Measurements from ENCODE around the gene MMP20. TPM values are rescaled to one million over a fixed set of nuclear protein-coding genes. Genes with fewer than 3 reads are reported as not detected.

MMP20 gene
- total RNA-seq, 1 donor from 2014 or later, result not detected

GRCh38 chr11:102598272-102598671 lies 26.9 kb downstream of the MMP20 start:
- no peak overlapping the region for H3K4me3 Mint-ChIP-seq (ENCODE audit: low read depth)
- no peak overlapping the region for H3K27ac Mint-ChIP-seq
- peaks cover 8% of the 10 kb centered on the region for H3K4me1 Mint-ChIP-seq (ENCODE audit: low read depth)
- no peaks in the 10 kb centered on the region for H3K27me3 Mint-ChIP-seq
- peaks cover 6% of the 10 kb centered on the region for H3K9me3 Mint-ChIP-seq (ENCODE audit: low read depth)
- no peak for DNase-seq (ENCODE audit: low spot score, unreplicated experiment)
- TF ChIP-seq CTCF (IDR thresholded peaks at IDR 0.05; ENCODE audit: unreplicated experiment), result no peak
- peaks cover 1% of the 10 kb centered on the region for H3K36me3 Mint-ChIP-seq (ENCODE audit: insufficient read depth)

GRCh38 chr11:102596578-102596977 lies 28.6 kb downstream of the MMP20 start:
- Mint-ChIP-seq H3K27me3 (no peaks in the 10 kb centered on the region), H3K9me3 (ENCODE audit: low read depth) (peaks cover 4% of the 10 kb centered on the region), H3K36me3 (ENCODE audit: insufficient read depth) (peaks cover 1% of the 10 kb centered on the region), H3K27ac (no peak overlapping the region), H3K4me1 (ENCODE audit: low read depth) (peaks cover 4% of the 10 kb centered on the region), H3K4me3 (ENCODE audit: low read depth) (no peak overlapping the region)
- DNase-seq (ENCODE audit: low spot score, unreplicated experiment), result no peak
- TF ChIP-seq CTCF (IDR thresholded peaks at IDR 0.05; ENCODE audit: unreplicated experiment), result no peak

- Mint-ChIP-seq H3K4me1 (ENCODE audit: low read depth) (no peaks in the 10 kb centered on the region), H3K27me3 (no peaks in the 10 kb centered on the region), H3K27ac (no peak overlapping the region), H3K9me3 (ENCODE audit: low read depth) (no peaks in the 10 kb centered on the region), H3K36me3 (ENCODE audit: insufficient read depth) (no peaks in the 10 kb centered on the region), H3K4me3 (ENCODE audit: low read depth) (no peak overlapping the region)
- DNase-seq (ENCODE audit: low spot score, unreplicated experiment), result no peak
- TF ChIP-seq CTCF (IDR thresholded peaks at IDR 0.05; ENCODE audit: unreplicated experiment), result peak; percentile 49
Observed at GRCh38 chr11:102592634-102593581, 32.2 kb downstream of the MMP20 start.

- no peaks in the 10 kb centered on the region for H3K27me3 Mint-ChIP-seq
- DNase-seq (ENCODE audit: low spot score, unreplicated experiment), result no peak
- H3K4me3 Mint-ChIP-seq (ENCODE audit: low read depth), result no peak overlapping the region
- no peak overlapping the region for H3K27ac Mint-ChIP-seq
- no peak for TF ChIP-seq CTCF (IDR thresholded peaks at IDR 0.05; ENCODE audit: unreplicated experiment)
- no peaks in the 10 kb centered on the region for H3K4me1 Mint-ChIP-seq (ENCODE audit: low read depth)
- no peaks in the 10 kb centered on the region for H3K36me3 Mint-ChIP-seq (ENCODE audit: insufficient read depth)
- peaks cover 2% of the 10 kb centered on the region for H3K9me3 Mint-ChIP-seq (ENCODE audit: low read depth)
Observed at GRCh38 chr11:102592131-102592530, 33.0 kb downstream of the MMP20 start.

GRCh38 chr11:102591160-102591718 lies 33.9 kb downstream of the MMP20 start:
- Mint-ChIP-seq H3K4me1 (ENCODE audit: low read depth) (no peaks in the 10 kb centered on the region), H3K27me3 (no peaks in the 10 kb centered on the region), H3K36me3 (ENCODE audit: insufficient read depth) (no peaks in the 10 kb centered on the region), H3K27ac (no peak overlapping the region), H3K4me3 (ENCODE audit: low read depth) (no peak overlapping the region), H3K9me3 (ENCODE audit: low read depth) (peaks cover 4% of the 10 kb centered on the region)
- DNase-seq (ENCODE audit: low spot score, unreplicated experiment), result no peak
- no peak for TF ChIP-seq CTCF (IDR thresholded peaks at IDR 0.05; ENCODE audit: unreplicated experiment)

All from progenitor cell of endocrine pancreas (in vitro differentiated cells).